Stimulated activated naive CD4-positive, alpha-beta T cell treated with Interleukin-2 at 50 U/mL for 16 hours (primary cell): ENCODE results near the gene LRRC3C.
"Not testable (repeated sequence)": the region's sequence is repeated elsewhere in the genome, so short reads cannot be mapped to it uniquely, and the experiment has no call there.

Experiments
- DNase-seq: peaks from one replicate; lab custom pipeline; 2025; lab: John Stamatoyannopoulos, UW

LRRC3C gene, protein sequence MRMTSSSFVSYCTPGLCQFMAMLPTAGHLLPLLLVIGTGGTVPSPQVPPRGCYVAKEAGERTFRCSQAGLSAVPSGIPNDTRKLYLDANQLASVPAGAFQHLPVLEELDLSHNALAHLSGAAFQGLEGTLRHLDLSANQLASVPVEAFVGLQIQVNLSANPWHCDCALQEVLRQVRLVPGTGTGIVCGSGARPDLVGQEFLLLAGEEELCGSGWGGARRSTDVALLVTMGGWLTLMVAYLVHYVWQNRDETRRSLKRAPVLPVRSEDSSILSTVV

GRCh38 chr17:39927101-39927928 is at the start of gene LRRC3C, which contains the start of gene ORMDL3:
LRRC3C (plus strand) TSS chr17:39927732; CDS start chr17:39941524, 13,792 bp downstream.
ORMDL3 (minus strand) TSS chr17:39927601; CDS start chr17:39924203, 3,398 bp downstream.
- DNase-seq = peak; percentile 84

GRCh38 chr17:39886102-39886501 is 41.4 kb upstream of the LRRC3C start:
- DNase-seq = not testable (repeated sequence)

DNA sequence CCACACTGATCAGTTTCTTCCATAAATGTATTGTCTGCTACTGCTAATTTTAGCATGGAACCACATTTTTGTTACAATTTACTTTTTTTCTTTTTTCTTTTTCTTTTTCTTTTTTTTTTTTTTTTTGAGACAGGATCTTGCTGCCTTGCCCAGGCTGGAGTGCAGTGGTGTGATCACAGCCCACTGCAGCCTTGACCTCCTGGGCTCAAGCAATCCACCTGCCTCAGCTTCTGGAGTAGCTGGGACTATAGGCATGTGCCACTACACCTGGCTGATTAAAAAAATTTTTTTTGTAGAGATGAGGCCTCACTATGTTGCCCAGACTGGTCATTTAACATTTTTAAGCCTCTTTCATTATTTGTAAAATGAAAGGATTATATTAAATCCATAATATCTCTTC is 40.5 kb upstream of the LRRC3C start:
- DNase-seq = no peak

- no peak for DNase-seq
Observed at GRCh38 chr17:39889200-39889599, 38.3 kb upstream of the LRRC3C start.

DNA sequence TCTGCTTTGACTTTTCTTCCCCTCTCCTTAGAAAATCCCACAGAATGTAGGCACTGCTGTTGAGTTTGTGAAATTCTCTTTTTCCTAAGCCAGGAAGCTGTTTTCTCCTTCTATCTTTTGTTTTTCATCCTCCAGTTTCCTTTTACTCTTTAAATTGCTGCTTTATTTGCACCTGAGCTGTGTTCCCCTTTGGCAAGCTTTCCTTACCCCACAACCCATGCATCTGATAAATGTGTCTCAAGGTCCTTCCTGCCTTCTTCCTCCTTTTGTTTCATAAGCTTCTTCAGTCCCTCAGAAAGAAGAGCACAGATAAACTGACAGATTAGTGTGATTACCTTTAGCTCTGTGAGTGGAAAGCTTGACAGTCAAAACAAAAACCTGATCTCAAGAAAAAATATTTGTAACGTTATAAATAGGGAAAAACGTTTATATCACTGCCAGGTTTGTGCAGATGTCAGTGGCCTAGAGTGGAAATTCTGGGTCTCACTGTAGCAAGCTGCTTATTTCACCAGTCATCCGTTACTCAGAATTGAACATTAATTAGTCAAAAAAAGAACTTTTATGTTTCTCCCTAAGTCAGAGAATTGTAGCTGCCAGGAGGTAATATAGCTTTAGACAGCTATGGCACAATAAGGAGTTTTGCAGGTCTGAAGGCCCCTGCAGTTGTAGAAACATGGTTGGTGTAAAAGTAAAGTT is 32.7 kb upstream of the LRRC3C start:
- no peak for DNase-seq

- no peak for DNase-seq
Observed at GRCh38 chr17:39898088-39898487, 29.4 kb upstream of the LRRC3C start.

DNA sequence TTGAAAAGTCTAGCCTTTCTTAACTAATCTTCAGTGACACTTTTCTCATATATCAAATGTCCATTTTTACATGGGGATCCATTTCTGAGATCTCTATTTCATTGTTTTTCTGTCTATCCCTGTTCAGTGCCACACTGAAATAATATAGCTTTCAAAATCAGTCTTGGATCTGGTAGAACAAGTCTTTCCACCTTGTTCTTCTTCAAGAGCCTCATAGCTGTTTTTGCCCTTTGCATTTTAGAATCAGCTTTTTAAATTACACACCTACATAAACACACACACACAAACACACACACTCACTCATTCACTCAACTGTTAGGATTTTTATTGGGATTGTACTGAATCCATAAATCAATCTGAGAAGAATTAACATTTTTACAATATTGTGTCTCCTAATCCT is 28.3 kb upstream of the LRRC3C start:
- DNase-seq = no peak

DNA sequence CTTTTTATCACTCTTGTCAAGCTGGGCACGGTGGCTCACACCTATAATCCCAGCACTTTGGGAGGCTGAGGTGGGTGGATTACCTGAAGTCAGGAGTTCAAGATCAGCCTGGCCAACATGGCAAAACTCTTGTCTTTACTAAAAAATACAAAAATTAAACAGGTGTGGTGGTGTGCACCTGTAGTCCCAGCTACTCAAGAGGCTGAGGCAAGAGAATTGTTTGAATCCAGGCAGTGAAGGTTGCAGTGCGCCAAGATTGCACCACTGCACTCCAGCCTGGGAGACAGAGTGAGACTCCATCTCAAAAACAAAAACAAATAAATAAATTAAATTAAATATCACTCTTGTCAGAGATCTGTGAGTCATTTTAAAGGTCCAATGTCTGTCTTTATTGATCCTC is 25.5 kb upstream of the LRRC3C start:
- DNase-seq = not testable (repeated sequence)

- no peak for DNase-seq
Observed at GRCh38 chr17:39903158-39903884, 24.2 kb upstream of the LRRC3C start.

DNA sequence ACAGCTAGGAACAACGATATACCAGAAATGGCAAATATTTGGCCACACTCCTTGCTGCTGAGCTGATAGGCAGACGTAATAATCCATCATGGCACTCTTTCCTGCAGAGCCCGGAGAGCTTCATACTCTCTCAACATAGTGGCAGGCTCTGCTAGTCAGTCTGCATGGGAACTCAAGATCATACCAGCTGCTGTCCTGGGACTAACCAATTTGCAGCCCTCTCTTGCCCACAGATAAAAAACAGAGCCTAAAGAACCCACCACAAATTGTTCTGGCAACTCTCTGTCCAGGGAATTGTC is 22.6 kb upstream of the LRRC3C start:
- DNase-seq = no peak

GRCh38 chr17:39908789-39909352 is 18.7 kb upstream of the LRRC3C start:
- DNase-seq = no peak

DNA sequence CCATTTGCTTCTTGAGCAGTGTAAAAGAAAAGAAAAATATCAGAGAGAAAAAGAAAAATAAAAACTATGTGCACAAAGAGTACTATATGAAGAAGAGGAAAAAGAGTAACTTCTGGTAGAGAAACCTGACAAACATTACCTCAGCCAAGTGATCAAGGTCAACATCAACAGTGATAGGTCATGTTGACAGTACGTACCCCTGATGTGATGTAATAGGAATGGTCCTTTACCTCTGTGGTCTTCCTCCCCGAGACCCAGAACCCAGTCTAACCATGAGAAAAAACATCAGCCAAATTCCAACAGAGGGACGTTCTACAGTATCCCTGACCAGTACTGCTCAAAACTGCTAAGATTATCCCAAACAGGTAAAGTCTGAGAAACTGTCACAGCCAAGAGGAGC is 13.5 kb upstream of the LRRC3C start:
- no peak for DNase-seq

DNA sequence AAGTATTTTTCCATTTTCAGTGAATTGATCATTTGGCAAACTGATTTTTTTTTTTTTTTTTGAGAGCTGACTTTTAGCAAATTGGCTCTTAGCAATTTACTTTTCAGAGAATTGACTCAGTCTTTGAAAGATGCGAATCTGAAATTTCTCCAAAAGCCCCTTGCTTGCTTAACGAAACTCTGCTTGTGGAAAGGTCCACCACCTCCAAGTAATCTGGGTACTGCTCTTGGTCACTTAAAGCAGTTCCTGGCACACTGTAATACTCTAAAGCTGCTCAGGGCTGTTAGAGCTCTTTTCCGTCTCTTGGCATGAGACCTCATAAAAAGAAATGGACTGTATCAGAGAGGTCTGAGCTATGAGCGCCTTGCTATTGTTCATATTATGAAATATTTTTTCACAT is 12.0 kb upstream of the LRRC3C start:
- DNase-seq = no peak

DNA sequence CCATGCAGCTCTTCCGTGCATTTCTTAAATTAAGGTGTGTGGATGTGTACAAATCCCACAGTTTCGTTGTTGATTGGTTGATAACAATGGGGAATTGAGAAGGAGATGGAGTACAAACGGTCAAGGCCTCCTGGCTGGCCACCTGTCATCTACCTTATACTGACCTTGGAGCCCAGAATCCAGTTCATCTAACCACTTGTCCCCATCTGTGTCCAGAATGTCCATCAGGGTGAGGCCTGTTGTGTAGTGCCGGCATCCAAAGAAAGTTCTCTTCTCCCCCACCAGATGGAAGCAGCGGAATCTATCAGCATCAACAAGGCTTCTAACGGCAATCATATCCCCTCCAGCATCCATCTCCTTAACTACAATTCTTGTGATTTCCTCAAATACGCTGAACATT is 10.6 kb upstream of the LRRC3C start:
- DNase-seq = no peak

DNA sequence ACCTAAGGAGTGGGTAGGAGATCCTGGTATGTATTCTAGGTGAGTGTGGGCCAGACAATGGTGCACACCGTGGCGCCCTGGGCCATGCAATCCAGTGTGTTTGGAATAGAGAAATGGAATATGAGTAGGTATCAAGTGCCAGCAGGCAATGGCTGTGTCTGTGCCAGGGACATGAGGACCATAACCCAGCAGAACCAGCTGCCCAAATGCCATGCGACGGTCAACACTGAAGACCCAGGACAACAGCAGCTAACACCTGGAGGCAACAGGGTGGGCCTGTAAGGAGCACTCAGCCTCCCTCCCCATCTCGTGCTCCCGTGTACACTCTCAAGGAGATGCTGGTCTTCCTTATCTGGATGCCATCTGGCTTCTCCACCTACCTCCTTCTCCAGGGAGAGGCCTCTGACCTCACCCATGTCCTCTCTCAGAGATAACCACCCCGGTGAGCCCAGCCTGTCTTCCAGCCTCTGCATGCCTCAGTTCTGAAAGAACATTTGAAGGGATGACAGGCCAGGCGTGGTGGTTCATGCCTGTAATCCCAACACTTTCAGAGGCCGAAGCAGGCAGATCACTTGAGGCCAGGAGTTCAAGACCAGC is 8.3 kb upstream of the LRRC3C start:
- no peak for DNase-seq

DNA sequence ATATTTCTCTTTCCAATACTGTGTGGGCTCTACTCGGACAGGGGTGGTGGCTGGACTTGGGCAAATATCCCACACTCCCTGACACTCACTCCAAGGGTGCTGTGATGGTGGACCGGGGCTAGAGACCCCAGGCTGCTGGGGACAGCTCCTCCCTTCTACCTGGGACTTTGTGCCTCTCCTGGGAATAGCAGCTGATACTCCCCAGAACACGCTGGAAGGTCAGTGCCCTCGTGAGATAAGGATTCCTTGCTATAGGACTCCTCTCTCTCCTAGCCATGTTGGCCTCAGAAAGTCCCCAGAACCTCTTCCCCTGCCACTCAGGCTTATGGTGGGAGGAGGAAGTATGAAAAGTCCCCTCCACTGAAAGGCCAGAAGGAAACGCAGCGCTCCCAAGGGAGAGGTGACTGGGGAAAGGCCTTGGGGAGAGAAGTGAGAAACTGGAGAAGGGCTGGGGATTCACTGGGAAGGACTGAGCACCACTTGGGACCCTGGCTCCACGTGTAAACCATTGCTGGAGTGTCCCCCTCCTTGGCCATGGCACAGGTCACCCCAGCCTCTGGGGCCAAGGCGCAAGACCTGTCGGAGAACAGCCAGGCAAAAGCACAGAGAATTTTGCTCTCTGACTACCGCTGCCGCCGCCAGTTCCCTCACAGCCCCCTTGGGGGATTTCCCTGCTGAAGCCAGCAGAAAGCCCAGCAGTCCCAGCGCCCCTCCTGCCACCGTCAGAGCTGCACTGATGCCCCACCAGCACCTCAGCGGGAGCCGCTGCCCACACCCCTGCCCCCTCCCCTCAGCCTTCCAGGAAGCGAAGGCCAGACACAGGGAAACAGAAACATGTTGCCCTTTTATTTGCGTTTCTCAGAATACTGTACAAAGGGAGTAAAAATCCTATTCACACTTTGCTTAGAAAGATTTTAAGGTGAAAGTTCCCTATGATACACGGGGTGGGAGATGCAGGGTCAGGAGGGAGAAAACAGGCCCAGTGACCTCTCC is 7.0 kb upstream of the LRRC3C start:
- DNase-seq = peak; percentile 62

GRCh38 chr17:39921323-39921722 is 6.2 kb upstream of the LRRC3C start:
- DNase-seq = no peak

- no peak for DNase-seq
Observed at GRCh38 chr17:39922006-39922405, 5.5 kb upstream of the LRRC3C start.

DNA sequence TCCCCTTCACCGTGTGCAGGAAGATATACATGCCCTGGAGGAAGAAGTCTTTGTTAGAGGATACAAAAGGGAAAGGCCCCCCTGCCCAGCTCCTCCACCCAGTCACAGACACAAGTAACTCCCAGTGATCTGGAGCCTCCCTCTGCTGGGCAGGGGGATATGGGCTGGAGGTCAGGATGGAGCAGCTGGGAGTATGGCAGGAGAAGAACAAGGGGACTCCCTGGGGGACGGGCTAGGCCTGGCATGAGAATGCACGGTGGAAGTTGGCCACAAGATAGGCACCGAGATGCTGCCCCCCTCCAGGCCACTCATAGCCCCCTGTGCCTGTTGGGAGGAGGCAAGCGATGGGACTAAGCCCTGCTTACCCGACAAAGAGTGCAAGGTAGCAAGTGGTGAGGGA is 4.3 kb upstream of the LRRC3C start:
- DNase-seq = no peak
